Fibroblast of mammary gland (primary cell): Measurements from ENCODE around the gene PTTG1IP2.

ENCODE experiments used
- DNase-seq: peaks from one replicate; pipeline ENCODE4 v3.0.0-alpha.2; 2010; ENCODE audit warnings: low read depth
- H3K4me3 ChIP-seq: 2 replicates; pipeline ENCODE4 v1.5.1; 2011; ENCODE audit warnings: low read depth, mild to moderate bottlenecking, low read length, moderate library complexity; ENCODE audit not compliant: control insufficient read depth
- CTCF ChIP-seq: conservative IDR thresholded peaks from 2 replicates; pipeline ENCODE4 v1.5.1; 2011; ENCODE audit warnings: low read depth, low read length, inconsistent platforms; ENCODE audit not compliant: control insufficient read depth, insufficient read depth

PTTG1IP2 gene

DNA sequence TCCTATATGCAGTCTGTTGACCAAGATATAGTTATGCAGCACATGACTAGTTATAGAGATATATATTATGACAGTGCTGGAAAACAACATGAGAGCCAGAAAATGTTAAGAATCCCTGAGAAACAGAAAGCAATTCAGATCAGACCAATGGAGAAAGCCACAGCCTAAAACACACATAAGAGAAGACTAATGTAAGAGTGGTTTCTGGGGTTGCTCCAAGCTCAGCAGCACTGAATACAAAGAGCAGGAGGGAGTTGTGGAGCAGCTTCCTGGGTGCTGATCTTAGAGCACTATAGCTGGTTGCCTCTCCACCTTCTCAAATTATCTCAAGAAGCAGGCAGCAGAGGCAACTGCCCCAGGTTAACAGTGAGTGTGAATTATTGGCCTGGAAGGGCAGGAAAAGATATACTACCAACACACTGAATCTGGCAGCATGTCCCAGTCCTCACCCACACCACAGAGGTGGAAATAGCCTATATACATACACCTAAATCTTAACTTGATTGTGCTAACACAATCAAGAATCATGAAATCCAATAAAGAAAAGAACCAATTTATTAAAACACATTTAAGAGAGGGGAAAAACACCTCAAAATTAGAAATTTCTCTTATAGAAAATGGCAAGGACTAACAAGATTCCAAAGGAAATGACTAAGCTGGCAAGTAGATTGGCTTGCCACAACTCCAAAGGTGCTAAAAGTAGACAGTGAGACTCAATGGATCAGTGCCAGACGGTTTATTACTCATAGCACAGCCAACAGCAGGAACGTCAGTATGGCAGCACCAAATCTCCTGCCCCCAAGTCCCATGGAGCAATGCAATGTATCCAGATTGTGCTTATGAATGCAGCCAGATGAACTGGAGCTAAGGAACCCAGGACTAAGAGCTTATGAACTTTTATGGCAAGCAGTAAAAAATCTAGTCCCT lies 5.1 kb downstream of the PTTG1IP2 start:
- no peak overlapping the region for H3K4me3 ChIP-seq
- TF ChIP-seq CTCF: no peak
- DNase-seq: peak; percentile 95

DNA sequence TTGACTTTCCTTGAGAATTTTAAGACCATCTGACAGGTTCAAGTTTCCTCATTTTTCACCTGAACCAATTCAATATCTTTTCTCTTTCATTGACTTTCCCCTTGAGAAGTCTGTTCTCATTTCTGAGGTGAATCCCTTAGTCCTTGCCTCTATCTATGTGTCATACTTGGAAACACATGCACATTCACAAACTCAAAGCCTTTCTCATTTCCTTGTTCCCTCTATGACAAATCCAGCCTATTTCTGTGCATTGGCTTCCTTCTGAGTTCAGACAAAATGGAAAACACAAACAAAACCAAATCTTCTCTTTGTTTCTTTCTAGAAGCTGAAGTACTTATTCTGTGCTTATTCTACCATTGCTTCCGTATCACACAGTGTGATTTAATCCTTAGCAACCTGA lies 13.8 kb downstream of the PTTG1IP2 start:
- no peak overlapping the region for H3K4me3 ChIP-seq
- peak; percentile 25 for DNase-seq
- no peak for TF ChIP-seq CTCF

DNA sequence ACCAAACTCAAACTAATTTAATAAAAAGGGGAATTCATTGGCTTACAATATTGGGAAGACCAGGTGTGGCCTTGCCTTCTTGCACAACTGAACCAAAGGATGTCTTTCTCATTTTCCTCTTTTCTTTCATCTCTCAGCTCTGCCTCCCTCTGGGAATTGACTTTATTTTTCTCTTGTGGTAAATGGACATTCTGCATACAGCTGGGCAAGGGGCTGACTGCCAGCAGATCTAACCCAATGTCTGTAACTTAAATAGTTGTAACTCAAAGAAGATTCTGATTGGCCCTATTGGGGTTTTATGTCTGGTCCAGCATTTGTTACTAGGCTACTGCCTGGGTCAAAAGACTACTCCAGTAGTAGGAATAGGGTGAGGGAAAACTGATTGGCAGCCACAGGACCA lies 15.3 kb downstream of the PTTG1IP2 start:
- H3K4me3 ChIP-seq: no peak overlapping the region
- peak; percentile 7 for DNase-seq
- no peak for TF ChIP-seq CTCF

DNA sequence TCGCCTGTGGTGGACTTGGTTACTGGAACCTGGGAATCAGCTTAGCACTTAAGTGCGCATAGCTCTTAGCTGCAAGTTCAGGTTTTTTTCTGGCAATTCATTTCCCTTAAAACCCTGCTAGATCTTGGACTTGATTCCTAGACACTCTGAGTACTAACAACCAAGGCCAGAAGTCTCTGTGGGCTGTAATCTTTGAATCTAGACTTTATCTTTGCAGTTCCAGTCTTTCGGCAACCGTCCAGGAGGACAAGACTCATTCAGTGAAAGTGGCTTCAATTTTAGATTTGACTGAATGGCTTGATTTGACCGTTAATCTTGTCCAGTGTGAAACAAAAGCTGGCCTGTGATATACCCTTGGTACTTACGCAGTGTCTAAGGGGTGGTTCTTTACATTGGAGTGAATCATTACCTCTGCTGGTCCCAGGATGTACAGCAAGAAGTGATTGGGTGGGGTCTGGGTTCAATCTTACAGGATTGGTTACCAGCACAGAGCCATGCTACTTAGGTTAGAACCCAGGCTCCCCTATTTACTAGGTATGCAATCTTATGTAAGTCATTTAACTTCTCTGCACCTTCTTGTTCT lies 16.4 kb downstream of the PTTG1IP2 start:
- no peak for TF ChIP-seq CTCF
- DNase-seq: no peak

DNA sequence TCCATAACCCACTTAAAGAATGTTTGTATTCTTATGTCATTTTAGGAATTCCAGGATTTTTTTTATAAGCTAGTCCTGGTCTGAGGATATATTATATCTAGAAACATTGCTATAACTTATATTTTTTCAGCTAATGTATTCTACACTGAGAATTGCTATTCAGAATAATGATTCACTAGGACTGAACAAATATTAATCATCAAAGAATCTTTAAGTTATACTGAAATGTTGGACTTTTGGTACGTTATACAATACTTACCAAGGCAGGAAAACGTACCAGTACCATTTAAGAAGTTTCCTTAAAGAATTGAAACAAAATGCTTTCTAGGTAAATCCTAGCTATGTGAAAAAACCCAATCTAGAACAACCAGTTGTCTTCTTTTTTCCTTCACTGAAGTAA lies 18.4 kb downstream of the PTTG1IP2 start:
- H3K4me3 ChIP-seq: no peak overlapping the region
- DNase-seq: no peak
- no peak for TF ChIP-seq CTCF

More for the DNA sequence above, 16.4 kb downstream of the PTTG1IP2 start:
- H3K4me3 ChIP-seq: no peak overlapping the region

- no peak for TF ChIP-seq CTCF
- no peak for DNase-seq
- no peak overlapping the region for H3K4me3 ChIP-seq
Measured at GRCh38 chr7:90488220-90488619, 18.8 kb downstream of the PTTG1IP2 start.
